GM21447 (cell line): ENCODE data around the gene FSCN2.

Experiments used
- ATAC-seq: cut with Tn5 transposase; IDR thresholded peaks from one replicate; pipeline ENCODE4 v1.9.1; 2021; ENCODE audit not compliant: unreplicated experiment

FSCN2 gene

GRCh38 chr17:81538651-81539570, 10.7 kb downstream of the FSCN2 start:
- no peak for ATAC-seq

- ATAC-seq: no peak
Observed at GRCh38 chr17:81539571-81539900, 11.4 kb downstream of the FSCN2 start.

- ATAC-seq: no peak
Observed at GRCh38 chr17:81539961-81540675, 11.9 kb downstream of the FSCN2 start.

GRCh38 chr17:81540676-81541027, 12.5 kb downstream of the FSCN2 start:
- ATAC-seq: no peak

- ATAC-seq: no peak
Observed at GRCh38 chr17:81541123-81541522, 12.9 kb downstream of the FSCN2 start.

GRCh38 chr17:81542431-81543338, 14.5 kb downstream of the FSCN2 start:
- no peak for ATAC-seq

- ATAC-seq: no peak
Observed at GRCh38 chr17:81543339-81543675, 15.1 kb downstream of the FSCN2 start.

GRCh38 chr17:81543756-81544155, 15.6 kb downstream of the FSCN2 start:
- no peak for ATAC-seq

- no peak for ATAC-seq
Observed at GRCh38 chr17:81544281-81544974, 16.3 kb downstream of the FSCN2 start.

- no peak for ATAC-seq
Observed at GRCh38 chr17:81545160-81545949, 17.2 kb downstream of the FSCN2 start.

- ATAC-seq: no peak
Observed at GRCh38 chr17:81546906-81547613, 18.9 kb downstream of the FSCN2 start.

- ATAC-seq: no peak
Observed at GRCh38 chr17:81547614-81547982, 19.4 kb downstream of the FSCN2 start.

- no peak for ATAC-seq
Observed at GRCh38 chr17:81549031-81549557, 20.9 kb downstream of the FSCN2 start.

- ATAC-seq: no peak
Observed at GRCh38 chr17:81549826-81550225, 21.6 kb downstream of the FSCN2 start.

GRCh38 chr17:81550285-81550684, 22.1 kb downstream of the FSCN2 start:
- ATAC-seq: no peak

- ATAC-seq: no peak
Observed at GRCh38 chr17:81550830-81551457, 22.8 kb downstream of the FSCN2 start.

GRCh38 chr17:81551458-81552243, 23.5 kb downstream of the FSCN2 start:
- no peak for ATAC-seq
